NT2/D1 (cell line): ENCODE data around the gene PKN3.

Experiments
- DNase-seq: peaks from one replicate; pipeline ENCODE4 v3.0.0-alpha.2; 2011; ENCODE audit warnings: low read depth, low spot score
- H3K27me3 ChIP-seq: 2 replicates; pipeline ENCODE4 v1.6.0; 2011; ENCODE audit warnings: mild to moderate bottlenecking; ENCODE audit not compliant: insufficient read length, insufficient read depth
- H3K36me3 ChIP-seq: 2 replicates; pipeline ENCODE4 v1.6.1; 2011; ENCODE audit warnings: mild to moderate bottlenecking, low read length, mixed read lengths; ENCODE audit not compliant: insufficient read depth, insufficient read length
- H3K4me1 ChIP-seq: 2 replicates; pipeline ENCODE4 v1.5.1; 2011; ENCODE audit not compliant: insufficient read depth, insufficient read length
- H3K4me3 ChIP-seq: 2 replicates; pipeline ENCODE4 v1.5.1; 2011; ENCODE audit warnings: low read depth; ENCODE audit not compliant: insufficient read length
- H3K9ac ChIP-seq: 2 replicates; pipeline ENCODE4 v1.6.0; 2011; ENCODE audit warnings: low read depth; ENCODE audit not compliant: insufficient read length
- H3K9me3 ChIP-seq: 2 replicates; pipeline ENCODE4 v1.5.1; 2011; ENCODE audit warnings: mild to moderate bottlenecking, low read length; ENCODE audit not compliant: insufficient read depth
- SUZ12 ChIP-seq: IDR thresholded peaks from 2 replicates; pipeline ENCODE4 v1.6.1; 2011; ENCODE audit not compliant: insufficient read length, insufficient read depth; ENCODE audit errors: extremely low read depth
- YY1 ChIP-seq: IDR thresholded peaks from 2 replicates; pipeline ENCODE4 v1.6.1; 2011; ENCODE audit not compliant: insufficient read length, insufficient read depth
- ZNF274 ChIP-seq: IDR thresholded peaks from 2 replicates; pipeline ENCODE4 v1.6.1; 2011; ENCODE audit warnings: mild to moderate bottlenecking, low read depth, low read length

The PKN3 gene

DNA sequence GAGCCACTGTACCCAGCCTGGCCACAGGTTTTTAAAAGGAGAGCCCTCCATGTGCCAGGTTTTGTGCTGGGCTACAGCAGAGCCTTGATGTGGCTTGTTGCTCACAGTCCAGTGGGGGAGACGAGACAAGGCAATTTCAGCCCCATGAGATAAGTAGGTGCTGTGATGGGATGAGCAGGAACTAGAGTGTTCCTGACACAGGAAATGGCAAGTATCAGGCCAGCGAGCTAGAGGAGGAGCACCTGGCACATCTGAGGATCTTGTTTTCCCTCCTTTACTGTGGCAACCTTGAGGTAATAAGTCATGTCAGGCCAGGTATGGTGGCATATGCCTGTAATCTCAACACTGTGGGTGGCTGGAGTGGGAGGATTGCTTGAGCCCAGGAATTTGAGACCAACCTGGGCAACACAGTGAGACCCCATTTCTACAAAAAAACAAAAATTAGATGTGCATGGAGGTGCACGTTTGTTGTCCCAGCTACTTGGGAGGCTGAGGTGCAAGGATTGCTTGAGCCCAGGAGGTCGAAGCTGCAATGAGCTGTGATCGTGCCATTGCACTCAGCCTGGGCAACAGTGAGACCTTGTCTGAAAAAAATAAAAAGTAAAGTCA, 25.4 kb downstream of the PKN3 start:
- no peak for DNase-seq
- Histone ChIP-seq H3K27me3 (no peaks in the 10 kb centered on the region), H3K4me3 (no peak overlapping the region), H3K36me3 (peaks cover 28% of the 10 kb centered on the region), H3K9me3 (no peaks in the 10 kb centered on the region), H3K9ac (no peak overlapping the region), H3K4me1 (peaks cover 12% of the 10 kb centered on the region)
- no peak for TF ChIP-seq ZNF274
- TF ChIP-seq YY1: no peak
- TF ChIP-seq SUZ12: no peak

DNA sequence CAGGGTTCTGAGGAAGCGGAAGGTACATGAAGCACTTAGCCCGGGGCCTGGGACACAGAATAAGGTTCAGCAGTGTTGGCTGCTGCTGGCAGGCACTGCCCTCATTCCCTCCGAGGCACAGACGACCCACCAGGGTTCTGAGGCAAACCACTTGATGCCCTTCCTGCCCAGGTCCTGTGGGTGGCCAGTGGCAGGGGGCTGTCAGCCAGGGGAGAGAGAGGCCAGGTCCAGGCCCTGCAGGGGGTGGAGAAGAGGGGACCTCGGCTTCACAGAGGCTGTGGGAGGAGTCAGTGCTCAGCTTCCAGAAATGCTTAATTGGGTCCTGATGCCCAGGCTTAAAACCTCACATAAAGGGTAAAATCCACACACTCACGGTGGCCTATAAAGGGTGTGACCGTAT, 26.0 kb downstream of the PKN3 start:
- Histone ChIP-seq H3K4me1 (peaks cover 12% of the 10 kb centered on the region), H3K4me3 (no peak overlapping the region), H3K9me3 (no peaks in the 10 kb centered on the region), H3K9ac (no peak overlapping the region), H3K27me3 (no peaks in the 10 kb centered on the region), H3K36me3 (peaks cover 32% of the 10 kb centered on the region)
- no peak for DNase-seq
- TF ChIP-seq SUZ12 (no peak), YY1 (no peak), ZNF274 (no peak)

DNA sequence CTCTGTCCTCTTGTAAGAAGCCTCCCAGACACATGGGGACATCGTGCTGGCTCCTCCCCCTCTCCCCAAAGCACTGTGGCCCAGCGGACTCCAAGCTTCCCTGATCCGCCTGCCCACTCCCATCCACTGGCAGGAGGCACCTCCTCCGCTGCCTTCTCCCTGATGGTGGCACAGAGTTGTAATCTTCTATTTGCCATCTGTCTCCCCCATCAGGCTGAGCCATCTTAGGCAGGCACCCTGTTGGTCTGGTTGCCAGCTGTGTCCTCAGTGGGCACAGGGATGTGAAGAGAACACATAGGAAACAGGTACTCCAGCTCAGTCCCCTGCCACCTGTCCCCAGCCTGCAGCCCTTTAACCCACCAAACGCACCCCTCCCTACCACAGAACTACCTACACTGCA, 27.0 kb downstream of the PKN3 start:
- Histone ChIP-seq H3K9ac (peak overlapping the region; percentile 29), H3K27me3 (no peaks in the 10 kb centered on the region), H3K9me3 (no peaks in the 10 kb centered on the region), H3K4me1 (peaks cover 10% of the 10 kb centered on the region), H3K4me3 (no peak overlapping the region), H3K36me3 (peaks cover 33% of the 10 kb centered on the region)
- TF ChIP-seq ZNF274: no peak
- no peak for TF ChIP-seq SUZ12
- TF ChIP-seq YY1: no peak
- no peak for DNase-seq

DNA sequence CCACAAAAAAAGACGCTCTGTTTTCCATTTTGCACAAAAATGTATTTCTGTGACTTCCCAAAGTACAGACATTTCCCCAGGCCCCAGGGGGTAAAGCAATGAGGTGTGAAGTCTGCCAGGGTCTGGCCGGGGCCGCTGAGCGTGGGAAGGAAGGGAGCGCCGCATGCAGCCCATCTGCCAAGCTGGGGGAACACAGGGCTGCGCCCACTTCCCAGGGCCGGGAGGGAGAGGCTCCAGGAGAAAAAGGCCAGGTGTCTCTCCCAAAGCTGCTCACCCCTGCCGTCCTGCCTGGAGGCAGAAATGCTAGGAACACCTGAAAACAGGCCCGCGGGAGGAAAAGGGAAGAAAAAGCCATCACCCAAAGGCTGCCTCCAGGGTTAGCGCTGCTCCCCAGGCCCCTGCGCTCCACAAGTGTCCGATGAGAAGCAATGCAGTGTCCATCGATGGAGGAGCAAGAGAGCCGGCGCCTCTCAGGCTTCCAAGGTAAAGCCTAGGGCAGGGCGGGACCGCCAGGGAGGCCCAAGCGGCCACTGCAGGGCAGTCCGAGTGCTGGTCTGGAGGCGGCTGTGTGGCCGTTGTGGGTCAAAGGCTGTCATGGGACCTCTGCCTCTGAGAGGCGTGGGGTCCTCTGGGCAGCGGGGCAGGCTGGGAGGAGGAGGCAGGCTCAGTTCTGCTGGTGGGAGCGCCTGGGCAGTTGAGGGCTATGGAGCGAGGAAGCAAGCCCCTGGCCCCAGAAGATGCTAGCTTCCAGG, 27.6 kb downstream of the PKN3 start:
- peak overlapping the region; percentile 29 for H3K9ac ChIP-seq
- peaks cover 39% of the 10 kb centered on the region for H3K36me3 ChIP-seq
- peaks cover 7% of the 10 kb centered on the region for H3K4me1 ChIP-seq
- no peak overlapping the region for H3K4me3 ChIP-seq
- DNase-seq: no peak
- TF ChIP-seq SUZ12: no peak
- H3K27me3 ChIP-seq: no peaks in the 10 kb centered on the region
- no peaks in the 10 kb centered on the region for H3K9me3 ChIP-seq

DNA sequence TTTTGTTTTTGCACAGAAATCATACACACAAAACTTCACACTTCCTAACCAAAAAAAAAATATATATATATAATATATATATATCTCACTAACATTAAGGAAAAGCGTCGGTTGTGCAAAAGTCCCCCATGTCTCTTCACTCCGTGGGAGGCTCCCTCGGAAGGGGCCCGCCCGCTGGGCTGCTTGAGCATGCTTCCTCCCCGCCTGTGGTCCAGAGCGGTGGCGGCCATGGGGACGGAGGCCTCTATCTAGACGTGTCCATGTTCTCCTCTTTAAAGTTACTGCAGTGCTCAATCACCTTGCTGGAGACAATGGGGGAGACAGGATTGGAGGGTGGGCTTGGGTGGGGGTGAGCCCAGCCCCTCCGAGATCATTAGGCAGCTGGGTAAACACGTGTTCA, 28.8 kb downstream of the PKN3 start:
- peaks cover 41% of the 10 kb centered on the region for H3K36me3 ChIP-seq
- peaks cover 10% of the 10 kb centered on the region for H3K4me1 ChIP-seq
- H3K4me3 ChIP-seq: no peak overlapping the region
- H3K27me3 ChIP-seq: no peaks in the 10 kb centered on the region
- no peaks in the 10 kb centered on the region for H3K9me3 ChIP-seq
- no peak overlapping the region for H3K9ac ChIP-seq
- TF ChIP-seq YY1: no peak
- TF ChIP-seq SUZ12: no peak
- TF ChIP-seq ZNF274: no peak
- no peak for DNase-seq

DNA sequence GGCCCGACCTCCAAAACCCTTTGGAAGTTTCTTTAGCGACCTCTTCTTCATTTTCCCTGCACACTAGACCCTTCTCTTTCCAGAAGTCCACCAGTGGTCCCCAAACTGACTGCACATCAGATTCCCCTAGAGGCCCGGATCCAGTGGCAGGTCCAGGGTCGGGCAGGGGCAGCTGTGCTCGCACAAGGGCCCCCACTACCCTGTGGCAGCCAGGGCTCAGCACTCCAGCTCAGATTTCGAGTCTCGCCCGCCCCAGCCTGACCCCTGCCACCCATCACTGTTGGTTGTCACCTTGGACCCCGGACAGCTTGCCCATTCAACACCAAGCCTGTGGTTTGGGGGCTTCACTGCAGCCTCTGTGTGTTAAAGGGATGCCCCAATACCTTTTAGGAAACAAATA, 29.4 kb downstream of the PKN3 start:
- no peak overlapping the region for H3K4me3 ChIP-seq
- peaks cover 10% of the 10 kb centered on the region for H3K4me1 ChIP-seq
- TF ChIP-seq YY1 (no peak), ZNF274 (no peak), SUZ12 (no peak)
- H3K36me3 ChIP-seq: peaks cover 41% of the 10 kb centered on the region
- no peak overlapping the region for H3K9ac ChIP-seq
- H3K27me3 ChIP-seq: no peaks in the 10 kb centered on the region
- H3K9me3 ChIP-seq: no peaks in the 10 kb centered on the region
- DNase-seq: no peak

DNA sequence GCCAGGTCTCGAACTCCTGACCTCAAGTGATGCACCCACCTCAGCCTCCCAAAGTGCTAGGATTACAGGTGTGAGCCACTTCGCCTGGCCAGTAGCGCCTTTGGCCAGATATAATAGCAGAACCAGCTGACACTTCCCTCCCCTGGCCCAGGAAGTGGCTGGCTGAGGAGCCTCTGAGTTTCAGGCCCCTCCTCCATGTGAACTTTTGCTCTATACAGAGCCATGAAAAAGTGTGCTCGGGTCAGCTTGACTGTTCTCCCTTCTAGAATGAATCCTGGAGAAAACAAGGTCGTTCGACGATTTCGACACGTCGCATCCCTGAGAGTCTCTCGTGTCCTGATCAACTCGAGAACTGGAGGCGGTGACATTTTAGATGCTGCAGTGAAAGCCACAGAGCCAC, 30.3 kb downstream of the PKN3 start:
- peaks cover 45% of the 10 kb centered on the region for H3K36me3 ChIP-seq
- no peak overlapping the region for H3K9ac ChIP-seq
- H3K4me3 ChIP-seq: no peak overlapping the region
- H3K9me3 ChIP-seq: no peaks in the 10 kb centered on the region
- no peaks in the 10 kb centered on the region for H3K27me3 ChIP-seq
- peaks cover 10% of the 10 kb centered on the region for H3K4me1 ChIP-seq
- TF ChIP-seq YY1: no peak
- TF ChIP-seq ZNF274: no peak
- no peak for TF ChIP-seq SUZ12
- no peak for DNase-seq
